Left lung (tissue), 10 donors: ENCODE data around the gene TRAF4. TPM values are rescaled to one million over a fixed set of nuclear protein-coding genes. Genes with fewer than 3 reads are reported as not detected.
"Not testable (repeated sequence)": the region's sequence is repeated elsewhere in the genome, so short reads cannot be mapped to it uniquely, and the experiment has no call there.

ENCODE experiments used
- ATAC-seq: fragments of 200-7000 bp; cut with Tn5 transposase; one replicate; pipeline ENCODE4 v1.9.1; 2020; ENCODE audit warnings: moderate library complexity
- DNase-seq, 4 donors: peaks; one replicate each; pipeline ENCODE4 v3.0.0-alpha.2; 2013 to 2020
- H3K27ac ChIP-seq, 2 donors: fragments of 200-600 bp; sonication (generic) in 1 of 2; one replicate each; pipeline versions ENCODE4 v1.5.0 to v1.8.0; 2020 to 2021
- H3K27me3 ChIP-seq, 2 donors: fragments of 200-600 bp; sonication (generic) in 1 of 2; one replicate each; pipeline versions ENCODE4 v1.5.0 to v1.8.0; 2020 to 2021
- H3K36me3 ChIP-seq, 2 donors: fragments of 200-600 bp; sonication (generic) in 1 of 2; one replicate each; pipeline versions ENCODE4 v1.5.0 to v1.8.0; 2020 to 2021
- H3K4me1 ChIP-seq, 2 donors: fragments of 200-600 bp; one replicate each; pipeline ENCODE4 v1.8.0; 2021
- H3K4me3 ChIP-seq, 2 donors: fragments of 200-600 bp; sonication (generic) in 1 of 2; one replicate each; pipeline versions ENCODE4 v1.5.0 to v1.8.0; 2020 to 2021; ENCODE audit warnings: mild to moderate bottlenecking in 1 of 2
- H3K9me3 ChIP-seq, 2 donors: fragments of 200-600 bp; sonication (generic) in 1 of 2; one replicate each; pipeline versions ENCODE4 v1.5.0 to v1.8.0; 2020 to 2021
- intact Hi-C, 2 donors: fragments of 100-400 bp; cut with DNase I; formaldehyde crosslinking; loops; one replicate each; pipeline versions ENCODE4 v1.11.2 to v1.14.2; 2022
- polyA plus RNA-seq, 6 donors: library from polyadenylated mRNA; unstranded; fragments of 120-200 nt; gene quantifications; one replicate each; pipeline ENCODE4 v1.2.1, GENCODE V29; 2013; ENCODE audit not compliant: insufficient read length in 6 of 6
- total RNA-seq, 2 donors: library from RNA; stranded (reverse); fragmentation: NEBNext Ultra II Directional; extraction: Animal tissue kit (Norgen Biotek cat#: 25700); gene quantifications; one replicate each; pipeline ENCODE4 v1.2.1, GENCODE V29; 2021
- TF ChIP-seq, protein P1 (sequence below), 2 donors: fragments of 200-600 bp; sonication (generic) in 1 of 2; IDR thresholded peaks; one replicate each; pipeline versions ENCODE4 v1.5.0 to v1.8.0; 2021; ENCODE audit warnings: antibody characterized with exemption in 2 of 2
- donor health status: DM: no; HTN: yes; CAD: no.
- donor health status: DM: no; HTN: no; CAD: no.

Gene TRAF4
- total and polyA plus RNA-seq, 8 donors: 66.1 to 136 (median 99.1) TPM

- H3K4me1 ChIP-seq: peaks cover 0 to 3% of the 10 kb centered on the region in 2 donors
- H3K36me3 ChIP-seq: peaks cover 0 to 3% of the 10 kb centered on the region in 2 donors
- no peak overlapping the region for H3K27ac ChIP-seq
- intact Hi-C loops: no loop called here
- H3K9me3 ChIP-seq: no peaks in the 10 kb centered on the region
- no peaks in the 10 kb centered on the region for H3K27me3 ChIP-seq
- no peak for ATAC-seq
- H3K4me3 ChIP-seq: no peak overlapping the region
- no peak for DNase-seq
- TF ChIP-seq, protein P1, sequence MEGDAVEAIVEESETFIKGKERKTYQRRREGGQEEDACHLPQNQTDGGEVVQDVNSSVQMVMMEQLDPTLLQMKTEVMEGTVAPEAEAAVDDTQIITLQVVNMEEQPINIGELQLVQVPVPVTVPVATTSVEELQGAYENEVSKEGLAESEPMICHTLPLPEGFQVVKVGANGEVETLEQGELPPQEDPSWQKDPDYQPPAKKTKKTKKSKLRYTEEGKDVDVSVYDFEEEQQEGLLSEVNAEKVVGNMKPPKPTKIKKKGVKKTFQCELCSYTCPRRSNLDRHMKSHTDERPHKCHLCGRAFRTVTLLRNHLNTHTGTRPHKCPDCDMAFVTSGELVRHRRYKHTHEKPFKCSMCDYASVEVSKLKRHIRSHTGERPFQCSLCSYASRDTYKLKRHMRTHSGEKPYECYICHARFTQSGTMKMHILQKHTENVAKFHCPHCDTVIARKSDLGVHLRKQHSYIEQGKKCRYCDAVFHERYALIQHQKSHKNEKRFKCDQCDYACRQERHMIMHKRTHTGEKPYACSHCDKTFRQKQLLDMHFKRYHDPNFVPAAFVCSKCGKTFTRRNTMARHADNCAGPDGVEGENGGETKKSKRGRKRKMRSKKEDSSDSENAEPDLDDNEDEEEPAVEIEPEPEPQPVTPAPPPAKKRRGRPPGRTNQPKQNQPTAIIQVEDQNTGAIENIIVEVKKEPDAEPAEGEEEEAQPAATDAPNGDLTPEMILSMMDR (IDR thresholded peaks at IDR 0.05): no peak
These were observed 39.4 kb downstream of the TRAF4 start for GRCh38 chr17:28783161-28783560.

DNA sequence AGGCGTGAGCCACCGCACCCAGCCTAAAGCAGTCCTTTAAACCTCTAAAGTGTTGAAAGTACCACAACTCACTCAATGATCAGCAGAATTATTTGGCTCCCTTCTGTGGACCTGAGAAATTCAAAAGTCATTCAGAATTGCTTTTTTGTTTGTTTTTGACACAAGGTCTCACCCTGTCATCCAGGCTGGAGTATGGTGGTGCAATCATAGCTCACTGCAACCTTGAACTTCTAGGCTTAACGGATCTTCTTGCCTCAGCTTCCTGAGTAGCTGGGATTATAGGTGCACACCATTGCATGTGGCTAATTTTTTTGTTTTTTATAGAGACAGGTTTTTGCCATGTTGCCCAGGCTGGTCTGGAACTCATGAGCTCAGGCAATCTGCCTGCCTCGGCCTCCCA lies 44.3 kb downstream of the TRAF4 start:
- DNase-seq (no peak), ATAC-seq (no peak)
- no peak overlapping the region for H3K27ac ChIP-seq
- H3K36me3 ChIP-seq: no peaks in the 10 kb centered on the region
- intact Hi-C loops: no loop called here
- peaks cover 0 to 6% of the 10 kb centered on the region in 2 donors for H3K4me1 ChIP-seq
- TF ChIP-seq, protein P1 (IDR thresholded peaks at IDR 0.05): no peak
- H3K4me3 ChIP-seq: no peak overlapping the region
- no peaks in the 10 kb centered on the region for H3K9me3 ChIP-seq
- H3K27me3 ChIP-seq: no peaks in the 10 kb centered on the region

- ATAC-seq (no peak), DNase-seq (no peak)
- H3K36me3 ChIP-seq: no peaks in the 10 kb centered on the region
- H3K4me3 ChIP-seq: no peak overlapping the region
- H3K4me1 ChIP-seq: peaks cover 0 to 6% of the 10 kb centered on the region in 2 donors
- TF ChIP-seq, protein P1 (IDR thresholded peaks at IDR 0.05): no peak
- intact Hi-C loops: no loop called here
- no peaks in the 10 kb centered on the region for H3K9me3 ChIP-seq
- no peak overlapping the region for H3K27ac ChIP-seq
- H3K27me3 ChIP-seq: no peaks in the 10 kb centered on the region
These were observed 49.3 kb downstream of the TRAF4 start for GRCh38 chr17:28792877-28793661.

DNA sequence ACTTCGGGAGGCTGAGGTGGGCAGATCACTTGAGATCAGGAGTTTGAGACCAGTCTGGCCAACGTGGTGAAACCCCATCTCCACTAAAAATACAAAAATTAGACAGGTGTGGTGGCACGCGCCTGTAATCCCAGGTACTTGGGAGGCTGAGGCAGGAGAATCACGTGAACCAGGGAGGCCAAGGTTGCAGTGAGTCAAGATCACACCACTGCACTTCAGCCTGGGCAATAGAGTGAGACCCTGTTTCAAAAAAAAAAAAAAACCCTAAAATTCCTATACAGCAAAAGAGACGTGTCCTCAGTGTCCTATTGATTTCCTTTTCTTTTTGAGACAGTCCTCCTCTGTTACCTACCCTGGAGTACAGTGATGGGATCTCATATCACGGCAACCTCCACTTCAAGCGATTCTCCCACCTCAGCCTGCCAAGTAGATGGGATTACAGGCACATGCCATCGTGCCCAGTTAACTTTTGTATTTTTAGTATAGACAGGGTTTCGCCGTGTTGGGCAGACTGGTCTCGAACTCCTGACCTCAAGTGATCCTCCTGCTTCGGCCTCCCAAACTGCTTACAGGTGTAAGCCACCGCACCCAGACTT lies 51.1 kb downstream of the TRAF4 start:
- intact Hi-C loops, H3K9me3 ChIP-seq: not testable (repeated sequence)

DNA sequence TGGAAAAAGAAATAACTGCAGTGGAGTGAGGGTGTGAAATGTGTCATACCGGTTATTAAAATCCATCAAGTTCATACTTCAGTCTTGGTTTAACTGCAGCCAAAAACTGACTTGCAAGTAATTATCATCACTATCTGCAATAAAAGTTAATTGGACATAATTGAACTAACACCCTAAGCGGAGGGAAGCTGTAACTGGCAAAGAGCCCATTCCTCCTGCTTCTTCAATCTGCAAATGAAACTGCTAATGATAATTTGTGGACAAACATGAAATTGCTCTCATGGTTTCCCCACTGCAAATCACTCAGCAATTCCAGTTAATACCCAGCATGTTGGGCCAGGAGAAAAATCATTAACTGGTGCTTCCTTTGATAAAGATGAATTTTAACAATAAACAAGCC lies 52.3 kb downstream of the TRAF4 start:
- intact Hi-C loops: no loop called here
- no peak for ATAC-seq
- Histone ChIP-seq H3K27me3 (no peaks in the 10 kb centered on the region), H3K9me3 (no peaks in the 10 kb centered on the region), H3K36me3 (no peaks in the 10 kb centered on the region), H3K4me1 (no peaks in the 10 kb centered on the region), H3K4me3 (no peak overlapping the region), H3K27ac (no peak overlapping the region)
- DNase-seq: no peak
- TF ChIP-seq, protein P1 (IDR thresholded peaks at IDR 0.05): no peak

More for the DNA sequence above, 51.1 kb downstream of the TRAF4 start:
- H3K27ac ChIP-seq, H3K4me1 ChIP-seq, H3K27me3 ChIP-seq, DNase-seq, H3K36me3 ChIP-seq, H3K4me3 ChIP-seq, ATAC-seq: not testable (repeated sequence)

Other genes with a start within 250 kb of the TRAF4 start
- under 1 TPM; 0.18 to 0.29 TPM for gene FOXN1, start 237.7 kb upstream of the TRAF4 start, total RNA-seq
- gene FOXN1, start 237.7 kb upstream of the TRAF4 start, polyA plus RNA-seq: under 1 TPM; 0.06 to 0.23 (median 0.15) TPM
- 10 to 100 TPM; 25.7 to 28.9 TPM for gene UNC119, start 191.4 kb upstream of the TRAF4 start, total RNA-seq
- gene UNC119, start 191.4 kb upstream of the TRAF4 start, polyA plus RNA-seq: 10 to 100 TPM; 29.1 to 36.7 (median 35.9) TPM
- gene PIGS, start 172.5 kb upstream of the TRAF4 start, total RNA-seq: 10 to 100 TPM; 59.6 to 63.3 TPM
- 10 to 100 TPM; 57.9 to 66.6 (median 64.0) TPM for gene PIGS, start 172.5 kb upstream of the TRAF4 start, polyA plus RNA-seq
- gene ALDOC, start 167.1 kb upstream of the TRAF4 start, total RNA-seq: 10 to 100 TPM; 10.9 to 15.2 TPM
- 10 to 100 TPM; 17.7 to 25.5 (median 20.8) TPM for gene ALDOC, start 167.1 kb upstream of the TRAF4 start, polyA plus RNA-seq
- 10 to 100 TPM in 1 of 2 donors, 1 to 10 TPM in 1; 9.5 to 15.2 TPM for gene SPAG5, start 145.0 kb upstream of the TRAF4 start, total RNA-seq
- 10 to 100 TPM; 40.4 to 91.5 (median 63.4) TPM for gene SPAG5, start 145.0 kb upstream of the TRAF4 start, polyA plus RNA-seq
- 10 to 100 TPM in 1 of 2 donors, 1 to 10 TPM in 1; 8.4 to 10.0 TPM for gene RSKR, start 129.8 kb upstream of the TRAF4 start, total RNA-seq
- gene RSKR, start 129.8 kb upstream of the TRAF4 start, polyA plus RNA-seq: 10 to 100 TPM; 18.9 to 31.6 (median 26.4) TPM
- 100 to 1,000 TPM; 139 to 184 TPM for gene BLTP2, start 98.9 kb upstream of the TRAF4 start, total RNA-seq
- gene BLTP2, start 98.9 kb upstream of the TRAF4 start, polyA plus RNA-seq: 100 to 1,000 TPM in 1 of 6 donors, 10 to 100 TPM in 5; 86.8 to 109 (median 92.7) TPM
- 10 to 100 TPM; 57.3 to 58.1 TPM for gene SDF2, start 82.1 kb upstream of the TRAF4 start, total RNA-seq
- 10 to 100 TPM; 65.3 to 74.6 (median 70.6) TPM for gene SDF2, start 82.1 kb upstream of the TRAF4 start, polyA plus RNA-seq
- gene SUPT6H, start 81.8 kb upstream of the TRAF4 start, total RNA-seq: 10 to 100 TPM; 55.1 to 57.7 TPM
- 10 to 100 TPM; 71.1 to 76.1 (median 74.1) TPM for gene SUPT6H, start 81.8 kb upstream of the TRAF4 start, polyA plus RNA-seq
- 1 to 10 TPM; 1.9 to 2.0 TPM for gene PROCA1, start 32.1 kb upstream of the TRAF4 start, total RNA-seq
- 1 to 10 TPM; 6.0 to 8.3 (median 7.2) TPM for gene PROCA1, start 32.1 kb upstream of the TRAF4 start, polyA plus RNA-seq
- gene RAB34, start 26.1 kb upstream of the TRAF4 start, total RNA-seq: 10 to 100 TPM; 79.4 to 79.5 TPM
- gene RAB34, start 26.1 kb upstream of the TRAF4 start, polyA plus RNA-seq: 100 to 1,000 TPM; 184 to 213 (median 194) TPM
- 1,000 to 10,000 TPM; 1,170 to 1,265 TPM for gene RPL23A, start 24.0 kb upstream of the TRAF4 start, total RNA-seq
- gene RPL23A, start 24.0 kb upstream of the TRAF4 start, polyA plus RNA-seq: 1,000 to 10,000 TPM; 1,036 to 1,220 (median 1,104) TPM
- gene TLCD1, start 17.8 kb upstream of the TRAF4 start, total RNA-seq: 10 to 100 TPM; 18.4 to 20.7 TPM
- 1 to 10 TPM; 5.7 to 9.3 (median 8.2) TPM for gene TLCD1, start 17.8 kb upstream of the TRAF4 start, polyA plus RNA-seq
- 1 to 10 TPM; 5.6 to 7.5 TPM for gene NEK8, start 15.2 kb upstream of the TRAF4 start, total RNA-seq
- gene NEK8, start 15.2 kb upstream of the TRAF4 start, polyA plus RNA-seq: 1 to 10 TPM; 6.0 to 8.1 (median 7.2) TPM
- 10 to 100 TPM; 16.5 to 25.4 TPM for gene FAM222B, start 98.8 kb downstream of the TRAF4 start, total RNA-seq
- 10 to 100 TPM; 18.4 to 21.0 (median 19.6) TPM for gene FAM222B, start 98.8 kb downstream of the TRAF4 start, polyA plus RNA-seq
- 10 to 100 TPM; 30.0 to 33.4 TPM for gene ERAL1, start 111.0 kb downstream of the TRAF4 start, total RNA-seq
- gene ERAL1, start 111.0 kb downstream of the TRAF4 start, polyA plus RNA-seq: 10 to 100 TPM; 63.5 to 70.1 (median 65.6) TPM
- 100 to 1,000 TPM in 1 of 2 donors, 10 to 100 TPM in 1; 95.7 to 171 TPM for gene FLOT2, start 153.7 kb downstream of the TRAF4 start, total RNA-seq
- 10 to 100 TPM; 66.3 to 81.5 (median 75.1) TPM for gene FLOT2, start 153.7 kb downstream of the TRAF4 start, polyA plus RNA-seq
- gene DHRS13, start 159.1 kb downstream of the TRAF4 start, total RNA-seq: 10 to 100 TPM in 1 of 2 donors, 1 to 10 TPM in 1; 8.8 to 16.9 TPM
- gene DHRS13, start 159.1 kb downstream of the TRAF4 start, polyA plus RNA-seq: 1 to 10 TPM; 5.2 to 7.9 (median 6.5) TPM
- 10 to 100 TPM; 32.1 to 45.8 TPM for gene PHF12, start 207.5 kb downstream of the TRAF4 start, total RNA-seq
- 10 to 100 TPM; 48.2 to 68.7 (median 60.7) TPM for gene PHF12, start 207.5 kb downstream of the TRAF4 start, polyA plus RNA-seq